HG02943 (cell line): Measurements from ENCODE around the gene PKNOX1.
"Not testable (repeated sequence)": the region's sequence is repeated elsewhere in the genome, so short reads cannot be mapped to it uniquely, and the experiment has no call there.

Experiments used
- ATAC-seq: cut with Tn5 transposase; IDR thresholded peaks from one replicate; pipeline ENCODE4 v1.9.1; 2021; ENCODE audit warnings: mild to moderate bottlenecking, low read depth, moderate library complexity; ENCODE audit not compliant: unreplicated experiment

The PKNOX1 gene

DNA sequence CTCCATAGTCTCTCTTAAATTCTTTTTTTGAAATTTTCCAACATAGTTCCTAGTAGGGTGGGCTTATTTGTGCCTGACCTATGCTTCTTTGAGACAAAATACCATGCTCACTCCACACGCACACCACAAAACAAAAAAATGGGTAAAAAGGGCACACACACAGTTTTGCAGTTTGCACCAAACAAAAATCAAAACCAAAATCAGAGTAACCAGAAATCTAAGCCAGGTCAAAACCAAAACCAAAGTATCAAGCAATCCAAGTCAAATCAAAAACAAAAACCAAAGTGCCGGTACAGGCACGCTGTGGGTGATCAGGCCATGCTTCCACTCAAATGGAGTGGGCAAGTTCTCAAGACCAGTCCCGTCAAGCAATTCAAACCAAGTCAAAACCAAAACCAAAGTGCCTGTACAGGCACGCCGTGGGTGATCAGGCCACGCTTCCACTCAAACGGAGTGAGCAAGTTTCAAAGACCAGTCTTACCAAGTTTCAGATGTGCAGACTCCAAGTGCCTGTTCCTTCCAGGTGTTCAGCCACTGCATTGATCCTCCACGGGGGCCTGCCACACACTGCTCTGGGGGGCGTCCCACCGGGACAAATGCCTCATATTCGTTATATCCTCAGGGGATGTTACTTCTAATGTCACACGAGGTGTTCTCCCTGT, 25.1 kb upstream of the PKNOX1 start:
- not testable (repeated sequence) for ATAC-seq

DNA sequence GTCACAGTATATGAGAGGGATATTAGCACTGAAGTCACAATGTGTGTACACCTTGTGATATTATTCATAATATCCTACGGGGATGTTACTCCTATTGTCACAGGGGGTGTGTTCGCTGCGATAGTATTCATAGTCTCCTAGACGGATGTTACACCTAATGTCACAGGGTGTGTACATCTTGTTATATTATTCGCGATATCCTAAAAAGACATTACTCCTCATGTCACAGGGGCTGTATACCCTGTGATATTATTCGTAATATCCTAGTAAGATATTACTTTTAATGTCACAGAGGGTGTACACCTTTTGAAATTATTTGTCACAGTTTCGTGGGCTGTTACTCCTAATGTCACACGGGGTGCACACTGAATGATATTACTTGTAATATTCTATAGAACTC, 23.2 kb upstream of the PKNOX1 start:
- ATAC-seq: not testable (repeated sequence)

DNA sequence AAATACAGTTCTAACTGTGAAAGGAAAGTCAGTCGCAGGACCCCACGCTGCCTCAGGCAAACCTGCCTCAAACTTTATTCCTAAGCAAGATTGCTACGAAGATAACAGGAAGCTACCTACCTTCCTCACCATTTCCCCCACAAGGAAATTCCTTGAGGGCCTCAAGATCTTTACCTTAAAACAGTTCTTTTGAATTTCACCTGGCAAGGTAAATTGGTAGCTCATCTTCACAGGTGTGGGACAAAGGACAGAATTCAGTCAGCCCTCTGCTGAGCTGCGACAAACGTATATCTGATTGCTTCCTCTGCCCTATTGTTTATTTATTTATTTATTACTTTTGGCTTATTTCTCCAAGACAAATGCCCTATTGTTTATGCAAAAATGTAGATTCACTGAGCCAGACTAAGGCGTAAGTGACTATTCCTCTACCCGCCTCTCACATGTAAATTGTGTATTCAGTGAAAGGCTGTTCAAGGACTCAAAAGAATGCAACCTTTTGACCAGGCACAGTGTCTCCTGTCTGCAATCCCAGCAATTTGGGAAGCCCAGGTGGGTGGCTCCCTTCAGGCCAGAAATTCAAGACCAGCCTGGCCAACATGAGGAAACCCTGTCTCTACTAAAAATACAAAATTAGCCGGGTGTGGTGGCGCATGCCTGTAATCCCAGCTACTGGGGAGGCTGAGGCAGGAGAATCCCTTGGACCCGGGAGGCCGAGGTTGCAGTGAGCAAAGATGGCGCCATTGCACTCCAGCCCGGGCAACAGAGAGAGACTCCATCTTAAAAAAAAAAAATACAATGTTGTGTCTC, 17.3 kb upstream of the PKNOX1 start:
- ATAC-seq: no peak

DNA sequence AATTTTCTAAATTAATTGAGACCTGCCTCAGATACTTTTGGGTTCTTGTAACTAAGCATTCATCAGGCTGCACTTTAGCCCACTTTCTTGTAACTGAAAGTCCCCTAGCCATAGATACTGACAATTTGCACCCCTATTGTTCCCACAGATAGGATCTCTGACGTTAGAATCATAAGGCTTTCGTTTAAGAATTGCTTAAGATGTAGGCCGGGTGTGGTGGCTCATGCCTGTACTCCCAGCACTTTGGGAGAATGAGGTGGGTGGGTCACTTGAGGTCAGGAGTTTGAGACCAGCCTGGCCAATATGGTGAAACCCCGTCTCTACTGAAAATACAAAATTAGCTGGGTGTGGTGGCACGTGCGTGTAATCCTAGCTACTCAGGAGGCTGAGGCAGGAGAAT, 16.2 kb upstream of the PKNOX1 start:
- not testable (repeated sequence) for ATAC-seq

DNA sequence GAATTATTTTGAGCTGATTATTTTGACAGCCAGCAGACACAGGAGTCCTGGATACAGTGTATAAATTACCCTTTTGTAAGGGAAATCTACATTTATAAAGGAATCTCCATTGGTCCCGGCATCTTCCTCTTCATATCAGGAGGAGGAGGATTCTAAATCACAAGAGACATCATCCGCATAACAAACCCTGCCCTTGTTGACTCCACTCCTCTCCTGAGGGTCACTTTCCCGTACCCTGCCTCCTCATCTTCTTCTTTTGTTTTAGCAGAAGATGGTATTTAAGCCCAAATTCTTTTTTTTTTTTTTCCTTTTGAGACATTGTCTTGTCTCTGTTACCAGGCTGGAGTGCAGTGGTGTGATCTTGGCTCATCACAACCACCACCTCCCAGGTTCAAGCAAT, 14.6 kb upstream of the PKNOX1 start:
- ATAC-seq: no peak

DNA sequence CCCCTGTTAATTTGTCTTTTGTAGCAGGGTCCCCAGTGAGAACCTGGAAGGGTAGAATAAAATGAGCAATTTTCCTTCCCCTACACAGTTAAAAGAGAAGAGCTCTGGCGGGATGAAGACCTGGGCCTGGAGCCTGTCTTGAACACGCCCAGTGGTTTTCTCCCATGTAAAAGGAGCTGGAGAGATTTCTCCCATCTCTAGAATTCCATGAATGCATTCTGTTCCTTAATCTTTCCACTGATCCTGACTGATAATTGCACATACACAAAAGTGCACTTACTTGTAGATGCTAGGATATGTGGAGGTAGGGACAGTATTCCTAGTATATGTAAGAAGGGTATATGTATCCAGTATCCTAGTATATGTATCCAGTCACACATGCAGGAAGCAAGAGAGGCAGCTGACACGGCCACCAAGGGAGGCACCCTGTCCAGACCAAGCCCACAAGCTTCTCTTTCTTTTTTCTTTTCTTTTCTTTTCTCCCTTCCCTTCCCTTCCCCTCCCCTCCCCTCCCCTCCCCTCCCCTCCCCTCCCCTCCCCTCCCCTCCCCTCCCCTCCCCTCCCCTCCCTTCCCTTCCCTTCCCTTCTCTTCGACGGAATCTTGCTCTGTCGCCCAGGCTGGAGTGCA, 11.9 kb upstream of the PKNOX1 start:
- no peak for ATAC-seq

DNA sequence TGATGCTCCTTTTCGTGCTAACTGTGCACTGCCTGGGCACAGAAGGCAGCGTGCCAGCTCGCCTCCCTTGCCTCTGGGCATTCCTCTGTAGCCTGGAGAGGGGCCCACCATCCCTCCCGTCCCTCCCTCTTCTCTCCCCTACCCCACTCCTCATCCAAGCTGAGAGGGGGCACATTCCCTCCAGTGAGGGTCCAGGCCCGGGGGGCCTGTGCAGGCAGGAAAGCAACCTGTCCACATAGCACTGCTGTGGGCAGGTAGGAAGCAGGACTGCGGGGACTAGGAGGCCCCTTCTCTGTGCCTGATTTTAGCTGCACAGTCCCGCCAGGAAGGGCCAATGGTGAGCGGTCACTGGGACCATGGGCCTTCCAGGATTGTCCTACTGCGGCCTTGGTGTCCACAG, 10.3 kb upstream of the PKNOX1 start:
- no peak for ATAC-seq

DNA sequence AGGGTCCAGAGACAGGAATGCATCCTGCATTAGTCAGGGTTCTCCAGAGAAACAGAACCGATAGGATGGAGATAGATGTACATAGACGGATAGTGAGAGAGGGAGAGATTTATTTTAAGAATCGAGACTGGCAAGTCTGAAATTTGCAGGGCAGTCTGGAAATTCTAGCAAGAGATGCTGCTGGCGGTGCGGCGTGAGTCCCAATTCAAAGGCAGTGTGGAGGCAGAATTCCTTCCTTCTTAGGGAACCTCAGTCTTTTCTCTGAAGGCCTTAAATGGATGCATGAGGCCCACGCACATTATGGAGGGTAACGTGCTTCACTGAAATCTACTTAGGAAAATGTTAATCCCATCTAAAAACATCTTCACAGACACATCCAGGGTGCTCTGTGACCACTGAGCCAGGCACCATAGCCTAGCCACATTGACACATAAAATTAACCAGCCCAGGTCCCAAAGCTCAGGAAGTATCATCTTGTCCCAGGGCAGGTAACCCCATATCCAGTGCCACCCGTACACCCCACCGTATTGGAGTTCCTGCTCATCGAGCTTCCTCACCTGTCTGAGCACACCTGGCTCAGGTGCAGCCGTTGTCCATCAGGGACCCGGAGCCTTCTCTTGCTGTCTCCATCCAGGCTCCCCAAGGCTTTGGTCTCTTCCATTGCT, 9.7 kb upstream of the PKNOX1 start:
- no peak for ATAC-seq

DNA sequence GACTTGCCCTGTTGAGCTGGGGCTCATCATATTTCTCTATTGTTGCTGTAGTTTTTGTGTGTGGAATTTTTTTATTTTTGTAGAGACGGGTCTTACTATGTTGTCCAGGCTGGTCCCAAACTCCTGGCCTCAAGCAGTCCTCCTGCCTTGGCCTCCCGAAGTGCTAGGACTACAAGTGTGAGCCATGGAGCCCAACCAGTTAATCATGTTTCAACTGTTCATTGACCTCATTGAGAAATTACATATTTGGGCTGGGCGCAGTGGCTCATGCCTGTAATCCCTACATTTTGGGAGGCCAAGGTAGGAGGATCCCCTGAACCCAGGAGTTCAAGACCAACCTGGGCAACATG, 9.2 kb upstream of the PKNOX1 start:
- no peak for ATAC-seq

DNA sequence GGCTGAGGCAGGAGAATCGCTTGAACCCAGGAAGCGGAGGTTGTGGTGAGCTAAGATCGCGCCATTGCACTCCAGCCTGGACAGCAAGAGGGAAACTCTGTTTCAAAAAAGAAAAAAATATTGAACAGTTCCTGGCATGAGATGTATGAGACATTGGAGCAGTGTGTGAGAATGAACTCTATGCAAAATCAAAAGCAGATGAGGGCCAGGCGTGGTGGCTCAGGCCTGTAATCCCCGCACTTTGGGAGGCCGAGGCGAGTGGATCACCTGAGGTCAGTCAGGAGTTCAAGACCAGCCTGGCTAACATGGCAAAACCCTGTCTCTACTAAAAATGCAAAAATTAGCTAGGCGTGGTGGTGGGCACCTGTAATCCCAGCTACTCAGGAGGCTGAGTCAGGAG, 6.7 kb upstream of the PKNOX1 start:
- not testable (repeated sequence) for ATAC-seq

DNA sequence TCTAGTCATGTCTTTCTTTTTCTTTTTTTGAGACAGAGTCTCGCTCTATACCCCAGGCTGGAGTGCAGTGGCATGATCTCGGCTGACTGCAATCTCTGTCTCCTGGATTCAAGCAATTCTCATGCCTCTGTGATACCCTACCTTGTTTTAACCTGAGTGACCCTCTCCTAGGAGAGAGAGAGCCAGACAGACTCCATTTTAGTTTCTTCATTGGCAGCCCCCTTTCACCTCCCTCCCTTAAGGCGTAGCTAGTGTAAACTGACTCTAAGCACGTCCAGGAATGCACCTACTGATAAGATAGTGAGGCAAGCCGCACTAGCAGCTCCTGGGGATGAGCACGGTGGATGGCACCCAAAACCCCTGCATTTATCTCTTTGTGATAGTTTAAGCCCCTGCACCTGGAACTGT, 5.2 kb upstream of the PKNOX1 start:
- no peak for ATAC-seq

DNA sequence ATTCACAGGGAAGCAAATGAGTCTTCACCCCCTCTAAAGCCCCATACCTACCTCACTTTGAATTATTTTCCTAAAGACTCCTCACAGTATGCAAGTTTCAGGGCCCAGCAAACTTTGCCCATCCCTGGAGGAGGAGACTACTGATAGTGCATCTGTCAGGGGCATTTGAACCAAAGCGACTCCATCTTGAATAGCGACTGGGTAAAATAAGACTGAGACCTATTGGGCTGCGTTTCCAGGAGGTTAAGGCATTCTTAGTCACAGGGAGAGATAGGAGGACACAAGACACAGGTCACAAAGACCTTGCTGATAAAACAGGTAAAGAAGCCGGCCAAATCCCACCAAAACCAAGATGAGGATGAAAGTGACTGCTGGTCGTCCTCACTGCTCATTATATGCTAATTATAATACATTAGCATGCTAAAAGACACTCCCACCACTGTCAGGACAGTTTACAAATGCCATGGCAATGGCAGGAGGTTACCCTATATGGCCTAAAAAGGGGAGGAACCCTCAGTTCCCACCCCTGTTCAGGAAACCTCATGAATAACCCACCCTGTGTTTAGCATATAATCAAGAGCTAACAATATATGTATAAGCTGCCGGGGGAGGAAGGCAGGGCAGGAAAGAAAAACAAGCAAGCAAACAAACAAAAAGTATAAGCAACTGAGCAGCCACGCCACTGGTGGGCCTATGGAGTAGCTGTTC, 3.3 kb upstream of the PKNOX1 start:
- no peak for ATAC-seq

DNA sequence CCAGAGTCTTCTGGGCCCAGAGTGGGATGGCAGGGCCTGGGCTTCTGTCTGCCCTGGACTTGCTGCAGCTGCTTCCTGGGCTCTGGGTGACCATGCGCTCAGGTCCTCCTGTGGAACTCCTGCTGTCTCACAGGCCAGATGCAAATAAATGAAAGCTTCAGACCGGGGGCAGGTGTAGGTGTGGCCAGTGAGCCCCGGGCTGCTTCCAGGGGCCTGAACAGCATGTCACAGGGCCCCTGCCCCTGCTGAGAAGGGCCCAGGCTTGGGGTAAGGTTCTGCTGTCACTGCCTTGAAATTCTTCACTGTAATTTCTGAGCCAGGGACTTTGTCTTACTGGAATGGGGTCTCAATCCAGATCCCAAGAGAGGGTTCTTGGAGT, 2.5 kb upstream of the PKNOX1 start:
- ATAC-seq: no peak

DNA sequence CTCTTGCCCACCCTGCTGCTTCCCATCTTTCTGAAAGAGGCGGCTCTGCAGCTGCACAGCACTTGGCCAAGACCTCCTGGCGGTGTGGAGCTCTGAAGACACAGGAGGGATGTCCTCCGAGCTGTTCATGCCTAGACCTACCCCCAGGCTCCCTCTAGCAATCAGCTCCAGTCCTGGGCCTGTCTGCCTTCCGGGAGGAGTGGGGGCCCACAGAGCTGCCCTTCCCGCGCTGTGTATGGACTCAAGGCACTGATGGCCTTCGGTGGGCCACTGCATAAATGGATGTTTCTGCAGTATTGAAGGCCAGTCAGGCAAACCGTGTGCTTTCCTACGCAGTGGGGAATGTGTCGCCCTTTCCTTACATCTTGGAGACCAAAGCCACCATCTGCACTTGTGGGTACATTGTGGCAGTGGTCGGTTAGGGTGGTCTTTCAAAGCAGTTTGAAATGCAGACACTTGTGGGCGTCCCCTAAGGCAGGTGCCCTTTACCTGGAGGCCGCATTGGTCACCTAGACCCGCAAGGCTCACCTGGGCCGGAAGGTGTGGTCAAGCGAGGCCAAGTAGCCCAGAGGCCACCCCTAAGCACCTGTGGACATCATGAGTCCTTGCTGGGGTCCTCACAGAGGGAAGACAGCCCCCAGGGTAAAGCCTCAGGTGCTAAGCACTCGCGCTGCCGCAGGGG, 912 bp upstream of the PKNOX1 start:
- no peak for ATAC-seq

DNA sequence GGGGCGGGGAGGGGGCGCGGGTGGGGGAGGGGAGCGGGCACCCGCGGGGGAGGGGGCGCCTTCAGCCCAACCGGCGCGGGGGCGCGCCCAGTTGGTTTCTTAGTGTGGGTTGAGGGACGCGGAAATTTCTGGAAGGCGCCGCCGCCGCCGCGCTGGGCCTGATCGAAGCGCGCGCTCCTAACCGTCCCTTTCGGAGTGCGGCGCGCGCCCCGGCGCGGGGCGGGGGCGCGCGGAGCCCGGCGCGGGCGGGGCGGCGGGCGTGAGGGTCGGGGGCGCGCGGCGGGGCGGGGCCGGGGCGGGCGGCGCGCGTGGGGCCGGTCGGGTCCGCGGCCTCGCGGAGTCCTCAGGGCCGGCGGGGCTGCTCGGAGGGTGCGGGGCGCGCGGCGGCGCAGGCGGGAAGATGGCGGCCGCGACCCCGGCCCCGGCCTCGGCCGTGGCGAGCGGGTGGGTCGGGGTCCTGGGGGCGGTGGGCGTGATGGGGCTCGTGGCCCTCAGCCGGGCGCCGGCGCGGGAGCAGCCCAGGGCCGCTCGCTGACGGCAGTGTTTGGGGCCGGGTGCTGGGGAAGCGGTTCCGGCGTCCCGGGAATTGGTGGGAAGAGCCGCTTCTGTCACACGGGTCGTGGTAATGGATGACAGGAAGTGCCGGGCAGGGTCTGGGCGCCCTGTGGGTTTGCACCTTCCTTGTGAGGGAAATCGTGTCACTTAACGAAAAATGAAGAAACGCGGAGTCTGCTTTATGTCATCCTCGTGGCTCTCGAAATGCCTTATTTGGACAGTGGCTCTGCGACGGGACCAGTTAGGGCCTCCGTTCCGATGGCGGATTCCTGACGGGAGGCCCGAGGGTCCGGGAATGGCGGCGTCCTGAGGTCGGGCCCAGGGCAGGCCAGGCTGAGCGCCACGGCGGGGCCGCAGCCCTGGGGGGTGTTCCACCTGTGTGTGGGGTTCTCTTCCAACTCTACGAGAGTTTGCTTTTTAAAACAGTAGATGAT, 764 bp downstream of the PKNOX1 start:
- ATAC-seq: peak; percentile 21

DNA sequence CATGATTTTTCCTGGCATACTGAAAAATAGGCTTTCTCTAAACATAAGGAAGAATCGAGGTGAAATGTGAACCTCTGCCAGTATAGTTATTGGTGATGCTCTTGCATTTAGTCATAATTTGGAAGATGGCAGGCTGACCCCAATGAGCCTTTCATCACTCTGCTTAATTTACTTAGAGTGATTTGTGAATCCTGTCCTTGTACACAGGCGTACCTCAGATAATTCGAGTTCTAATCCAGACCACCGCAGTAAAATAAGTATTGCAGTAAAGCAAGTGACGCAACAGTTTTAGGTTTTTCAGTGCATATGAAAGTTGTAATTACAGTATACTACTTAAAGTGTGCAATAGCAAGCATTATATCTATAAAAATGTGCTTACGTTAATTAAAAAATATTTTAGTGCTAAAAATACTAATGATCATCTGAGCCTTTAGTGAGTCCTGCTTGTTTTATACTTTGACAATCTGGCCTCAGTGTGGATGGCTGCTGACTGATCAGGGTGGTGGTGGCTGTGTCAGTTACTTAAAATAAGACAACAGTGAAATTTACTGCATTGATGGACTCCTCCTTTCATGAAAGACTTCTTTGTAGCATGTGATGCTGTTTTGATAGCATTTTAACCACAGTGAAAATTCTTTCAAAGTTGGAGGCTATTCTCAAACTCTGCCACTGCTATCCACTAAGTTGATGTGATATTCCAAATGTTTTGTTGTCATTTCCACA, 1.7 kb downstream of the PKNOX1 start:
- ATAC-seq: no peak

DNA sequence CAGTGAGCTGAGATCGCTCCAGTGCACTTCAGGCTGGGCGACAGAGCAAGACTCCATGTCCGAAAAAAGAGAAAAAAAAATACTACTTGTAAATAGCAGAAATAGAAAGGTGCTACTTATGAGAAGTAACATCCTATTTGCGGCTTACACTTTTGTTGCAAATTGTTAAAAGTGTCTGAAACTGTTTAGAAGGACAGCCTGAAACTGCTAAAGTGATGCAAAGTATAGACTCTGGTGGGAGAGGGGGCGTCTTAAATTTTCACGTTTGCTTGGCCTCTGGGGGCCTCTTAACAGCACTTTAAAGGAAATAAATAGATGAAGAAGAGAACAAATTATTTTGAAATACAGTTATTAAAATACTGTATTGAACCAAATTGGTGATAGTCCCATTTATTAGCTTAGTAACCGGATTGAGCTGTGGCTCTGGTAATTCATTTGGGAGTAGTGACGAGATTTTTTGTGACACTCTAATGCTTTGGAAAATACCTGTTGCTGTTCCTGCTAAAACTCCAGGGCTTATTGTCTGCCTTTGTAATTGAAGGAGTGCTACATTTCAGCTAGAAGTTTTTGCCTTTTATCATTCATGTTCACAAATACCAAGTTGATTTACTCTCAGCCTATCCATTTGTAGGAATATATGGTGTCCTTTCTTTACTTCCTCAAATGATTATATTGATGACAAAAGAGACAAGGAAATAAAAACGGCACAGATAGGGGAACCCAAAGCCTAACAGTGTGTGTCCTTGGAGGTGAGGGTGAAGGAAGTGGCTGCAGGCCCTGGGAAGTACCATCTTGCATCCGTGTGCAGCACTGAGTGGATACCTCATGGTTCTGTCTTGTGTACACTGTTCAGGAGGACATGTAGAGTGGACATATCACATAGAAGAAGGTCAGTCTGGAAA, 6.2 kb downstream of the PKNOX1 start:
- no peak for ATAC-seq

DNA sequence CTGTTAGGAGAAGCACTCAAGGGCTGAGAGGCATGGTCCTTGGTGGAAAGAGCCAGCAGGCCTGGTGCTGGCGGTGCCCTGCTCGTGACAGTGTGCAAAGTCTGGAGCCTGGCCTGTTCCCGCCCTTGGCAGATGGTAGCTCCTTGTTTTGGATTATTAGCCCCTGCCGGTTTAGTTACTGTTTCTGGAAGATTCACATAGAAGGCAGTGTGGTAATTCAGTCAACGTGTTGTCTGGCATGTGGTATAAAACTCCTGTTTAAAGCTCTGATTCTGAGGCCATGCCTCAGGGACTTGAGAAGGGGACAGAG, 6.8 kb downstream of the PKNOX1 start:
- no peak for ATAC-seq
